Endothelial cell of umbilical vein (primary cell): Measurements from ENCODE around the gene SART3. TPM values are rescaled to one million over a fixed set of nuclear protein-coding genes. Genes with fewer than 3 reads are reported as not detected.
"Not testable (repeated sequence)": the region's sequence is repeated elsewhere in the genome, so short reads cannot be mapped to it uniquely, and the experiment has no call there.

ENCODE experiments used
- BruUV-seq: library from RNA; stranded (reverse); fragments of 400-500 nt; replicated peaks from 2 replicates; lab custom pipeline; 2021; lab: Mats Ljungman, UMichigan
- CTCF ChIA-PET: fragments of 300-600, 350-600 bp; sonication (Branson Sonifier 250); formaldehyde crosslinking; loops from one replicate; lab custom pipeline; 2021; ENCODE audit warnings: antibody characterized with exemption, inconsistent platforms; lab: Charles Lee
- POLR2A ChIA-PET: fragments of 300-600, 350-600 bp; sonication (Branson Sonifier 250); formaldehyde crosslinking; loops from one replicate; lab custom pipeline; 2021; ENCODE audit warnings: antibody characterized with exemption, inconsistent platforms; lab: Charles Lee
- DNase-seq: peaks from one replicate; pipeline ENCODE4 v3.0.0-alpha.2; 2011; ENCODE audit warnings: low read depth, low spot score
- FAIRE-seq: peaks from 2 replicates; lab custom pipeline; 2011; peaks lifted over from hg19 to GRCh38; lab: Jason Lieb, UNC
- H2AFZ ChIP-seq: 2 replicates; pipeline ENCODE4 v1.6.0; 2012; ENCODE audit warnings: low read depth, low read length, control low read depth, inconsistent platforms
- H3K27ac ChIP-seq: 2 replicates; pipeline ENCODE4 v1.5.1; 2011; ENCODE audit warnings: low read depth, mild to moderate bottlenecking, control low read depth, low read length, moderate library complexity; ENCODE audit not compliant: insufficient read depth
- H3K27me3 ChIP-seq, 2 experiments: 2 replicates each; pipeline versions ENCODE4 v1.6.0 to v1.6.1; 2011; ENCODE audit warnings: low read length in 2 of 2, mixed read lengths in 1 of 2; ENCODE audit not compliant: control insufficient read depth in 2 of 2, insufficient read depth in 2 of 2
- H3K36me3 ChIP-seq, 2 experiments: 2 replicates in 1 of 2; 3 replicates in 1 of 2; pipeline ENCODE4 v1.5.1; 2011; ENCODE audit warnings: low read length in 2 of 2, mild to moderate bottlenecking in 1 of 2, moderate library complexity in 1 of 2; ENCODE audit not compliant: control insufficient read depth in 2 of 2, insufficient read depth in 2 of 2; ENCODE audit errors: extremely low read depth in 1 of 2
- H3K4me1 ChIP-seq: 3 replicates; pipeline ENCODE4 v1.5.1; 2011; ENCODE audit warnings: mild to moderate bottlenecking, low read length; ENCODE audit not compliant: control insufficient read depth, insufficient read depth; ENCODE audit errors: extremely low read depth
- H3K4me2 ChIP-seq: 2 replicates; pipeline ENCODE4 v1.6.1; 2011; ENCODE audit warnings: low read length, control low read depth, mixed read lengths; ENCODE audit not compliant: insufficient read depth
- H3K4me3 ChIP-seq, 3 experiments: fragments of 200-600 bp in 1 of 3; sonication (generic), shearing (Covaris generic) in 1 of 3; replicated peaks in 1 of 3; 2 replicates each; pipeline ENCODE4 v1.5.1; 2011 to 2016; ENCODE audit warnings: control low read depth in 3 of 3, low read length in 3 of 3, mild to moderate bottlenecking in 2 of 3, inconsistent platforms in 1 of 3, low read depth in 1 of 3, moderate library complexity in 1 of 3; ENCODE audit not compliant: insufficient read depth in 1 of 3
- H3K79me2 ChIP-seq: 2 replicates; pipeline ENCODE4 v1.6.0; 2012; ENCODE audit warnings: low read length, inconsistent platforms; ENCODE audit not compliant: control insufficient read depth, insufficient read depth
- H3K9ac ChIP-seq: replicated peaks from 2 replicates; pipeline ENCODE3; 2011; ENCODE audit warnings: low read length, control low read depth; ENCODE audit not compliant: insufficient read depth; ENCODE audit errors: extremely low read depth
- H3K9me1 ChIP-seq: replicated peaks from 3 replicates; pipeline ENCODE4 v1.6.0; 2011; ENCODE audit warnings: mild to moderate bottlenecking, low read length; ENCODE audit not compliant: control insufficient read depth, insufficient read depth; ENCODE audit errors: extremely low read depth
- H3K9me3 ChIP-seq: replicated peaks from 2 replicates; pipeline ENCODE4 v1.5.1; 2012; ENCODE audit warnings: low read length, inconsistent platforms; ENCODE audit not compliant: control insufficient read depth, insufficient read depth
- H4K20me1 ChIP-seq: replicated peaks from 2 replicates; pipeline ENCODE3; 2011; ENCODE audit warnings: mild to moderate bottlenecking, low read length; ENCODE audit not compliant: control insufficient read depth, insufficient read depth; ENCODE audit errors: extremely low read depth
- EZH2 ChIP-seq: IDR thresholded peaks from 2 replicates; pipeline ENCODE4 v1.6.1; 2012; ENCODE audit warnings: borderline replicate concordance, low read depth, mild to moderate bottlenecking, moderate library complexity, low read length, inconsistent platforms; ENCODE audit not compliant: severe bottlenecking
- FOS ChIP-seq: IDR thresholded peaks from 2 replicates; pipeline ENCODE4 v1.6.1; 2011; ENCODE audit warnings: mild to moderate bottlenecking, low read length, moderate library complexity, borderline replicate concordance; ENCODE audit not compliant: insufficient read depth
- GATA2 ChIP-seq: IDR thresholded peaks from 2 replicates; pipeline ENCODE4 v1.7.0; 2011; ENCODE audit warnings: low read depth, mild to moderate bottlenecking, moderate library complexity, mixed read lengths, low read length; ENCODE audit not compliant: insufficient read length, insufficient read depth
- JUN ChIP-seq: IDR thresholded peaks from 2 replicates; pipeline ENCODE4 v1.6.1; 2011; ENCODE audit warnings: borderline replicate concordance, low read depth; ENCODE audit not compliant: insufficient read length, insufficient read depth
- MYC ChIP-seq: IDR thresholded peaks from one replicate; pipeline ENCODE4 v1.6.1; 2011; ENCODE audit warnings: mild to moderate bottlenecking, low read depth, low read length
- POLR2A ChIP-seq: IDR thresholded peaks from 2 replicates; pipeline ENCODE4 v1.6.1; 2012; ENCODE audit warnings: low read depth, mild to moderate bottlenecking, control low read depth, low read length
- POLR2AphosphoS5 ChIP-seq: IDR thresholded peaks from 2 replicates; pipeline ENCODE4 v1.6.1; 2012; ENCODE audit warnings: low read depth, mild to moderate bottlenecking, control low read depth, low read length, moderate library complexity; ENCODE audit not compliant: insufficient read depth
- dilution Hi-C: fragments of 300-500 bp; cut with MboI; formaldehyde crosslinking; loops from one replicate; pipeline ENCODE4 v1.15.0; 2019; ENCODE audit warnings: low sequenced_read_pairs; ENCODE audit not compliant: extremely low pct_ligation_motif_present
- intact Hi-C: fragments of 100-400 bp; cut with micrococcal nuclease; formaldehyde crosslinking; loops from one replicate; pipeline ENCODE4 v1.10.0; 2022
- polyA plus RNA-seq, 4 experiments: library from polyadenylated mRNA; depleted of rRNA in 3 of 4; stranded (reverse) in 3 of 4; unstranded in 1 of 4; fragments of >200 nt; gene quantifications; 2 replicates each; pipeline versions ENCODE4 v1.2.1 to v1.2.3, GENCODE V29; 2011 to 2012; ENCODE audit warnings: missing spikeins in 1 of 4
- total RNA-seq: library from RNA; stranded (reverse); gene quantifications from 2 replicates; pipeline ENCODE4 v1.2.3, GENCODE V29; 2021
- TF ChIP-seq, protein P1 (sequence below), 2 donors: IDR thresholded peaks; 1 replicate in 1 of 2; 2 replicates in 1 of 2; pipeline ENCODE4 v1.5.1; 2011; ENCODE audit warnings: low read length in 2 of 2, mild to moderate bottlenecking in 2 of 2, moderate library complexity in 2 of 2, control low read depth in 1 of 2, inconsistent platforms in 1 of 2, low read depth in 1 of 2; ENCODE audit not compliant: insufficient read depth in 1 of 2; ENCODE audit errors: extremely low read depth in 1 of 2
- TF ChIP-seq, protein P2 (sequence below): IDR thresholded peaks from 2 replicates; pipeline ENCODE4 v1.6.1; 2011; ENCODE audit not compliant: insufficient read depth, insufficient read length

Gene SART3
- total and polyA plus RNA-seq, 2 donors (not counting 3 experiments of a cell fraction or from before 2014, with no cell fraction given) = 13.9 to 50.7 TPM

DNA sequence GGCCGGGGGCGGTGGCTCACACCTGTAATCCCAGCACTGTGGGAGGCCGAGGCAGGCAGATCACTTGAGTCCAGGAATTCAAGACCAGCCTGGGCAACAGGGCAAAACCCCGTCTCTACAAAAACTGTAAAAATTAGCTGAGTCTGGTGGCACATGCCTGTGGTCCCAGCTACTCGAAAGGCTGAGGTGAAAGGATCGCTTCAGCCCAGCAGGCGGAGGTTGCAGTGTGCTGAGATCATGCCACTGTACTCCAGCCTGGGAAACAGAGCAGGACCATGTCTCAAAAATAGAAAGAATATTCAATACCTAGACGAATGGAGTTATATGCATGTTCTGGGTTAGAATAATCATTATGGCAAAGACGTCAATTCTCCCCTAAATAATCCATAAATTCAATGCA lies 5.6 kb downstream of the SART3 start:
- H3K4me1 ChIP-seq, H3K9ac ChIP-seq, H2AFZ ChIP-seq, intact Hi-C loops, BruUV-seq, dilution Hi-C loops, POLR2A ChIA-PET, H3K4me2 ChIP-seq, H3K27ac ChIP-seq, FAIRE-seq, H4K20me1 ChIP-seq, H3K36me3 ChIP-seq, H3K9me1 ChIP-seq, H3K27me3 ChIP-seq, H3K9me3 ChIP-seq, CTCF ChIA-PET, DNase-seq, H3K4me3 ChIP-seq: not testable (repeated sequence)
- peaks cover 94% of the 10 kb centered on the region for H3K79me2 ChIP-seq

DNA sequence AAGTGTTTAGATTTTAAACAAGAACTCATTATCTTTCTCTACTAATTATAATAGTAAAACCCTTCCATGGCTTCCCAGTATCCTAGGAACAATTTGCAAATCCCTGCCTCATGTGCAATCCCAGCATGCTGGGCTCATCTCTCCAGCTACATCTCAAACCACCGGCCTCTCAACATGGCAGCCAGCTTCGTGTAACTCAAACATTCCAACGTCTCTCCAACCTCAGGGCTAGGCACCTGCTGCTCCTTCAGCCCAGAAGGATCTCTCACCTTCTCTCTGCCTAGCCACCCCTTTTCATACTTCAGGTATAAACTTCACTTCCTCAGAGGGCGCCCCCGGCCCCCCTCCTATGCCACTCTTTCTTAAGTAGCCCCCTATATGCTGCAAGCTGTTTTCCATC lies 7.2 kb downstream of the SART3 start:
- Histone ChIP-seq H3K9ac (no peak overlapping the region), H4K20me1 (peaks cover 5% of the 10 kb centered on the region), H3K4me2 (no peak overlapping the region), H3K36me3 (peaks cover 2 to 3% of the 10 kb centered on the region in 2 experiments), H3K27me3 (no peaks in the 10 kb centered on the region), H3K9me3 (no peaks in the 10 kb centered on the region), H3K79me2 (peaks cover 94% of the 10 kb centered on the region), H3K4me1 (no peaks in the 10 kb centered on the region), H3K4me3 (no peak overlapping the region), H3K27ac (no peak overlapping the region), H2AFZ (no peak overlapping the region), H3K9me1 (no peaks in the 10 kb centered on the region)
- ChIA-PET CTCF (no interaction called here), POLR2A (no interaction called here)
- FAIRE-seq (no peak), DNase-seq (no peak)
- no peak for TF ChIP-seq MYC
- no peak for TF ChIP-seq POLR2AphosphoS5
- TF ChIP-seq JUN = no peak
- TF ChIP-seq POLR2A = no peak
- TF ChIP-seq GATA2 = no peak
- no peak for TF ChIP-seq EZH2
- TF ChIP-seq FOS = no peak
- TF ChIP-seq, protein P1, sequence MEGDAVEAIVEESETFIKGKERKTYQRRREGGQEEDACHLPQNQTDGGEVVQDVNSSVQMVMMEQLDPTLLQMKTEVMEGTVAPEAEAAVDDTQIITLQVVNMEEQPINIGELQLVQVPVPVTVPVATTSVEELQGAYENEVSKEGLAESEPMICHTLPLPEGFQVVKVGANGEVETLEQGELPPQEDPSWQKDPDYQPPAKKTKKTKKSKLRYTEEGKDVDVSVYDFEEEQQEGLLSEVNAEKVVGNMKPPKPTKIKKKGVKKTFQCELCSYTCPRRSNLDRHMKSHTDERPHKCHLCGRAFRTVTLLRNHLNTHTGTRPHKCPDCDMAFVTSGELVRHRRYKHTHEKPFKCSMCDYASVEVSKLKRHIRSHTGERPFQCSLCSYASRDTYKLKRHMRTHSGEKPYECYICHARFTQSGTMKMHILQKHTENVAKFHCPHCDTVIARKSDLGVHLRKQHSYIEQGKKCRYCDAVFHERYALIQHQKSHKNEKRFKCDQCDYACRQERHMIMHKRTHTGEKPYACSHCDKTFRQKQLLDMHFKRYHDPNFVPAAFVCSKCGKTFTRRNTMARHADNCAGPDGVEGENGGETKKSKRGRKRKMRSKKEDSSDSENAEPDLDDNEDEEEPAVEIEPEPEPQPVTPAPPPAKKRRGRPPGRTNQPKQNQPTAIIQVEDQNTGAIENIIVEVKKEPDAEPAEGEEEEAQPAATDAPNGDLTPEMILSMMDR (IDR thresholded peaks at IDR 0.05; ENCODE audit: extremely low read depth in 1 of 2, insufficient read depth in 1 of 2, low read depth in 1 of 2, low read length in 2 of 2) = no peak
- TF ChIP-seq, protein P2, sequence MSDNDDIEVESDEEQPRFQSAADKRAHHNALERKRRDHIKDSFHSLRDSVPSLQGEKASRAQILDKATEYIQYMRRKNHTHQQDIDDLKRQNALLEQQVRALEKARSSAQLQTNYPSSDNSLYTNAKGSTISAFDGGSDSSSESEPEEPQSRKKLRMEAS = no peak
- intact Hi-C loops (no loop called here), dilution Hi-C loops (no loop called here)
- no TSS peak for BruUV-seq
